Measurements from ENCODE around the gene SH2D6. TPM values are rescaled to one million over a fixed set of nuclear protein-coding genes. Genes with fewer than 3 reads are reported as not detected.

SH2D6 gene
- polyA plus RNA-seq, 3 donors: not detected

DNA sequence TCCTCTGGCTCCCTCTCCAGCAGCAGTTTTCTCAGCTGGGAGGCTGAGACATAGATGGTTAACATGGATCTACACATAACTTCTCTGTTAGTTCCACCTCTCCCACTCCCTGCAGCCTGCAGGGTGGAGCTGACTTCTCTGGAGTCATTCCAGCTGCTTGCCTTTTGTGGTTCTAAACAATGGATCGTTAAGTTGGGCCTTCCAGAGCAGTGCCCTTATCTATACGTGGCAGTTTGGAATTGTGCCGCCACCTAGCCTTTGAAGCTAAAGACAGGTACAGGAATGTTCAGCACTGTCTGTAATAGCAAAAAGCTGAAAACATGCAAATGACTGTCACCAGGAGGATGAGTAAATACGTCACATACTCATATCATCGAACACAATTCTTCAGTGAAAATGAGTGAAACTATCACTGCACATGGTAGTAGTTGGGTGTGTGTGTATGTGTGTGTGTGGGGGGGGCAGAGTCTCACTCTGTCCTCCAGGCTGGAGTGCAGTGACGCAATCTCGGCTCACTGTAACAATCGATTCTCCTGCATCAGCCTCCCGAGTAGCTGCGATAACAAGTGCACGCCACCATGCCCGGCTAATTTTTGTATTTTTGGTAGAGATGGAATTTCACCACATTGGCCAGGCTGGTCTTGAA is 50.3 kb downstream of the SH2D6 start:
- WGBS (ENCODE audit: insufficient coverage): 86% methylated on average over 6 of the region's 12 CpGs

More for the DNA sequence above, 50.3 kb downstream of the SH2D6 start:
- no peak overlapping the region for H3K27ac ChIP-seq (ENCODE audit: low read depth in 1 of 2, low read length in 2 of 2)
- no peaks in the 10 kb centered on the region for H4K20me1 ChIP-seq (ENCODE audit: insufficient read depth, low read length)
- no peaks in the 10 kb centered on the region for H3K36me3 ChIP-seq (replicated peaks in 1 of 2; ENCODE audit: control insufficient read depth in 1 of 2, insufficient read depth in 2 of 2, low read length in 2 of 2)
- no peak overlapping the region for H3K9ac ChIP-seq (ENCODE audit: insufficient read depth, low read length, poor library complexity, severe bottlenecking)
- no peaks in the 10 kb centered on the region for H3K9me3 ChIP-seq (replicated peaks in 1 of 2; ENCODE audit: control insufficient read depth in 1 of 2, insufficient read depth in 1 of 2, low read length in 2 of 2)
- no peak overlapping the region for H2AFZ ChIP-seq (ENCODE audit: insufficient read depth, low read depth, low read length, poor library complexity, severe bottlenecking)
- DNase-seq: no peak
- H3K4me3 ChIP-seq (replicated peaks in 1 of 3; ENCODE audit: low read depth in 2 of 3, low read length in 3 of 3): no peak overlapping the region
- peak overlapping the region in 1 of 7 donors; percentile 5 for H3K27ac Mint-ChIP-seq
- peaks cover 3 to 9% of the 10 kb centered on the region in 2 donors for H3K4me1 ChIP-seq (ENCODE audit: control insufficient read depth in 1 of 2, insufficient read depth in 2 of 2, low read length in 2 of 2)
- H3K79me2 ChIP-seq (ENCODE audit: insufficient read depth, low read length): no peaks in the 10 kb centered on the region
- peaks cover 0 to 2% (median 2%) of the 10 kb centered on the region in 3 donors for H3K27me3 Mint-ChIP-seq (ENCODE audit: low read depth in 3 of 3)
- no peak overlapping the region for H3K4me2 ChIP-seq (replicated peaks; ENCODE audit: extremely low read depth, low read length, poor library complexity, severe bottlenecking)
- intact Hi-C loops (cut with micrococcal nuclease): no loop called here
- no peak overlapping the region for H3K4me3 Mint-ChIP-seq
- no peaks in the 10 kb centered on the region for H3K27me3 ChIP-seq (ENCODE audit: control insufficient read depth in 2 of 2, insufficient read depth in 2 of 2, low read length in 2 of 2)
- no peaks in the 10 kb centered on the region for H3K9me3 Mint-ChIP-seq
- TF ChIP-seq CTCF (IDR thresholded peaks at IDR 0.05): no peak
- H3K4me1 Mint-ChIP-seq: peaks cover 10% of the 10 kb centered on the region
- no peaks in the 10 kb centered on the region for H3K36me3 Mint-ChIP-seq

All from CD14-positive monocyte (primary cell).